HepG2 (cell line): ENCODE measurements around the gene LDLR. TPM values are rescaled to one million over a fixed set of nuclear protein-coding genes. Genes with fewer than 3 reads are reported as not detected.

Experiments
- AGO1 ChIP-seq: fragments of 200-400 bp; formaldehyde crosslinking; IDR thresholded peaks from 2 replicates; pipeline ENCODE4 v1.6.1; 2017; ENCODE audit warnings: mild to moderate bottlenecking, low read depth, low read length, moderate library complexity; ENCODE audit not compliant: poor library complexity, severe bottlenecking
- AHDC1 ChIP-seq: sonication (generic); formaldehyde crosslinking; IDR thresholded peaks from 2 replicates; pipeline ENCODE4 v1.5.1; 2020; ENCODE audit warnings: mild to moderate bottlenecking, missing genetic modification reagents, borderline replicate concordance
- ELF3 ChIP-seq: IDR thresholded peaks from 2 replicates; pipeline ENCODE4 v1.6.1; 2016; ENCODE audit warnings: missing genetic modification reagents, missing compliant biosample characterization
- HDAC6 ChIP-seq: fragments of 200-600 bp; sonication (generic); IDR thresholded peaks from 2 replicates; pipeline ENCODE4 v1.7.0; 2017; ENCODE audit warnings: mild to moderate bottlenecking, antibody characterized with exemption, low read length, low read depth
- MAZ ChIP-seq, 2 experiments: sonication (generic) in 1 of 2; formaldehyde crosslinking in 1 of 2; IDR thresholded peaks; 2 replicates each; pipeline versions ENCODE4 v1.5.0 to v1.6.1; 2012 to 2020; ENCODE audit warnings: low read depth in 2 of 2, mild to moderate bottlenecking in 2 of 2, borderline replicate concordance in 1 of 2, improper control_type of control experiment in 1 of 2, low read length in 1 of 2, missing genetic modification reagents in 1 of 2, moderate library complexity in 1 of 2
- MED8 ChIP-seq: sonication (generic); formaldehyde crosslinking; IDR thresholded peaks from 2 replicates; pipeline ENCODE4 v1.8.1; 2023; ENCODE audit warnings: mild to moderate bottlenecking, missing genetic modification reagents; ENCODE audit not compliant: insufficient replicate concordance
- MTF2 ChIP-seq: sonication (generic); formaldehyde crosslinking; IDR thresholded peaks from 2 replicates; pipeline ENCODE4 v1.5.0; 2020; ENCODE audit warnings: missing genetic modification reagents, borderline replicate concordance
- SOX6 ChIP-seq, 2 experiments: fragments of 450-650 bp in 1 of 2; sonication (generic) in 1 of 2; formaldehyde crosslinking in 1 of 2; IDR thresholded peaks; 2 replicates each; pipeline versions ENCODE4 v1.4.0 to v1.6.1; 2017 to 2020; ENCODE audit warnings: antibody characterized with exemption in 1 of 2, mild to moderate bottlenecking in 1 of 2, missing genetic modification reagents in 1 of 2
- WIZ ChIP-seq: sonication (generic); formaldehyde crosslinking; IDR thresholded peaks from 2 replicates; pipeline ENCODE4 v1.5.1; 2020; ENCODE audit warnings: mild to moderate bottlenecking, missing genetic modification reagents
- ZBTB10 ChIP-seq: sonication (generic); formaldehyde crosslinking; IDR thresholded peaks from 2 replicates; pipeline ENCODE4 v1.4.0; 2020; ENCODE audit warnings: missing genetic modification reagents, borderline replicate concordance
- ZNF33A ChIP-seq: sonication (generic); formaldehyde crosslinking; IDR thresholded peaks from 2 replicates; pipeline ENCODE4 v1.5.1; 2020; ENCODE audit warnings: missing genetic modification reagents, mild to moderate bottlenecking, moderate library complexity, borderline replicate concordance
- ZNF574 ChIP-seq: sonication (generic); formaldehyde crosslinking; IDR thresholded peaks from 2 replicates; pipeline ENCODE4 v1.4.0; 2020; ENCODE audit warnings: missing genetic modification reagents
- ZNF589 ChIP-seq: sonication (generic); formaldehyde crosslinking; conservative IDR thresholded peaks from 2 replicates; pipeline ENCODE4 v1.8.0; 2022; ENCODE audit warnings: mild to moderate bottlenecking, moderate library complexity, missing genetic modification reagents
- ZNF616 ChIP-seq: sonication (generic); formaldehyde crosslinking; IDR thresholded peaks from 2 replicates; pipeline ENCODE4 v1.5.0; 2020; ENCODE audit warnings: low read depth, mild to moderate bottlenecking, missing genetic modification reagents
- ZNF672 ChIP-seq: sonication (generic); formaldehyde crosslinking; IDR thresholded peaks from 2 replicates; pipeline ENCODE4 v1.8.1; 2022; ENCODE audit warnings: missing genetic modification reagents
- ZNF720 ChIP-seq: sonication (generic); formaldehyde crosslinking; IDR thresholded peaks from 2 replicates; pipeline ENCODE4 v1.4.0; 2020; ENCODE audit warnings: missing genetic modification reagents
- polyA plus RNA-seq, 8 experiments: library from polyadenylated mRNA; depleted of rRNA in 3 of 8; stranded (reverse) in 7 of 8; unstranded in 1 of 8; fragments of >200 nt; fragmentation: Illumina TruSeq in 4 of 8; extraction: Trizol in 4 of 8; gene quantifications; 2 replicates each; pipeline versions ENCODE4 v1.2.1 to v1.2.3, GENCODE V29; 2011 to 2016; ENCODE audit warnings: low read depth in 4 of 8, missing spikeins in 1 of 8, mixed read lengths in 1 of 8; ENCODE audit not compliant: insufficient read depth in 1 of 8
- total RNA-seq, 5 experiments: library from RNA; depleted of rRNA; stranded (reverse); fragments of >200 nt; fragmentation: Illumina TruSeq; extraction: Trizol; gene quantifications; 2 replicates each; pipeline ENCODE4 v1.2.3, GENCODE V29; 2016; ENCODE audit warnings: low read depth in 1 of 5

Gene LDLR
- total and polyA plus RNA-seq, 2 of the 13 experiments (the other 11 are each of a cell fraction or from before 2014, with no cell fraction given) = 51.6 to 92.5 TPM

GRCh38 chr19:11141937-11142527 is 52.8 kb downstream of the LDLR start (continued):
- no peak for TF ChIP-seq SOX6 (IDR thresholded peaks at IDR 0.05)
- TF ChIP-seq SOX6 (CRISPR knock-in tag; IDR thresholded peaks at IDR 0.05) = no peak
- no peak for TF ChIP-seq MED8
- no peak for TF ChIP-seq ZBTB10 (CRISPR knock-in tag)
- no peak for TF ChIP-seq MTF2 (CRISPR knock-in tag)
- TF ChIP-seq ZNF589 = no peak
- TF ChIP-seq ZNF574 (CRISPR knock-in tag) = no peak
- TF ChIP-seq ZNF672 (CRISPR knock-in tag) = no peak
- no peak for TF ChIP-seq WIZ (CRISPR knock-in tag)
- TF ChIP-seq MAZ (IDR thresholded peaks at IDR 0.05; ENCODE audit: borderline replicate concordance, low read depth, low read length) = no peak
- TF ChIP-seq MAZ (CRISPR knock-in tag; IDR thresholded peaks at IDR 0.05; ENCODE audit: low read depth) = peak; percentile 43; the same call in 1 of the 2 replicates
- no peak for TF ChIP-seq ZNF616 (CRISPR knock-in tag)
- no peak for TF ChIP-seq ZNF33A (CRISPR knock-in tag)
- TF ChIP-seq HDAC6 = no peak
- TF ChIP-seq ELF3 (CRISPR knock-in tag) = no peak
- TF ChIP-seq AHDC1 (CRISPR knock-in tag) = no peak
- no peak for TF ChIP-seq AGO1
- no peak for TF ChIP-seq ZNF720 (CRISPR knock-in tag)
